ENCODE data around the gene BEND3. TPM values are rescaled to one million over a fixed set of nuclear protein-coding genes. Genes with fewer than 3 reads are reported as not detected.

Gene BEND3
- total RNA-seq, 4 donors from 2014 or later = 2.6 to 8.3 (median 6.1) TPM

- H3K4me3 ChIP-seq = no peak overlapping the region
- TF ChIP-seq CTCF (IDR thresholded peaks at IDR 0.05) (no peak), POLR2A (IDR thresholded peaks at IDR 0.05) (no peak)
- no peaks in the 10 kb centered on the region for H3K9me3 ChIP-seq
- no peaks in the 10 kb centered on the region for H3K27me3 ChIP-seq
- no peak overlapping the region for H3K27ac ChIP-seq
- no peaks in the 10 kb centered on the region for H3K36me3 ChIP-seq
- peaks cover 0 to 8% (median 1%) of the 10 kb centered on the region in 4 donors for H3K4me1 ChIP-seq
- no peak for DNase-seq
Measured at GRCh38 chr6:107059606-107060005, 55.7 kb downstream of the BEND3 start.

GRCh38 chr6:107057679-107058078 lies 57.6 kb downstream of the BEND3 start:
- DNase-seq = no peak
- Histone ChIP-seq H3K27ac (no peak overlapping the region), H3K4me1 (peaks cover 0 to 5% (median 0%) of the 10 kb centered on the region in 4 donors), H3K27me3 (no peaks in the 10 kb centered on the region), H3K36me3 (no peaks in the 10 kb centered on the region), H3K4me3 (no peak overlapping the region), H3K9me3 (no peaks in the 10 kb centered on the region)
- TF ChIP-seq CTCF (IDR thresholded peaks at IDR 0.05) (no peak), POLR2A (IDR thresholded peaks at IDR 0.05) (no peak)

GRCh38 chr6:107056796-107057195 lies 58.5 kb downstream of the BEND3 start:
- TF ChIP-seq CTCF (IDR thresholded peaks at IDR 0.05) (no peak), POLR2A (IDR thresholded peaks at IDR 0.05) (no peak)
- Histone ChIP-seq H3K4me3 (no peak overlapping the region), H3K27me3 (no peaks in the 10 kb centered on the region), H3K27ac (no peak overlapping the region), H3K4me1 (peaks cover 0 to 4% (median 0%) of the 10 kb centered on the region in 4 donors), H3K9me3 (no peaks in the 10 kb centered on the region), H3K36me3 (peaks cover 0 to 3% (median 0%) of the 10 kb centered on the region in 3 donors)
- DNase-seq = no peak

- Histone ChIP-seq H3K27me3 (no peaks in the 10 kb centered on the region), H3K9me3 (no peaks in the 10 kb centered on the region), H3K4me1 (no peaks in the 10 kb centered on the region), H3K36me3 (peaks cover 0 to 58% (median 0%) of the 10 kb centered on the region in 3 donors), H3K27ac (no peak overlapping the region), H3K4me3 (no peak overlapping the region)
- TF ChIP-seq CTCF (IDR thresholded peaks at IDR 0.05) = no peak
- TF ChIP-seq POLR2A (IDR thresholded peaks at IDR 0.05) = no peak
- no peak for DNase-seq
Measured at GRCh38 chr6:107047807-107048206, 67.5 kb downstream of the BEND3 start.

GRCh38 chr6:107045826-107046675 lies 69.3 kb downstream of the BEND3 start:
- TF ChIP-seq POLR2A (IDR thresholded peaks at IDR 0.05) = no peak
- no peak overlapping the region for H3K27ac ChIP-seq

GRCh38 chr6:107033126-107033525 lies 82.2 kb downstream of the BEND3 start:
- Histone ChIP-seq H3K27me3 (no peaks in the 10 kb centered on the region), H3K27ac (no peak overlapping the region), H3K36me3 (no peaks in the 10 kb centered on the region), H3K9me3 (no peaks in the 10 kb centered on the region), H3K4me3 (no peak overlapping the region), H3K4me1 (peaks cover 0 to 16% (median 0%) of the 10 kb centered on the region in 4 donors)
- DNase-seq = no peak
- TF ChIP-seq POLR2A (IDR thresholded peaks at IDR 0.05) (no peak), CTCF (IDR thresholded peaks at IDR 0.05) (no peak)

More at GRCh38 chr6:107045826-107046675, 69.3 kb downstream of the BEND3 start:
- Histone ChIP-seq H3K9me3 (no peaks in the 10 kb centered on the region), H3K36me3 (peaks cover 0 to 48% (median 0%) of the 10 kb centered on the region in 3 donors), H3K4me1 (no peaks in the 10 kb centered on the region), H3K27me3 (no peaks in the 10 kb centered on the region), H3K4me3 (no peak overlapping the region)
- no peak for DNase-seq

Data from Peyer's patch (tissue), 4 donors.